Measurements from ENCODE around the gene NCOA7. TPM values are rescaled to one million over a fixed set of nuclear protein-coding genes. Genes with fewer than 3 reads are reported as not detected.

Gene NCOA7
- total RNA-seq, 6 donors from 2014 or later: 33.5 to 75.6 (median 48.9) TPM

DNA sequence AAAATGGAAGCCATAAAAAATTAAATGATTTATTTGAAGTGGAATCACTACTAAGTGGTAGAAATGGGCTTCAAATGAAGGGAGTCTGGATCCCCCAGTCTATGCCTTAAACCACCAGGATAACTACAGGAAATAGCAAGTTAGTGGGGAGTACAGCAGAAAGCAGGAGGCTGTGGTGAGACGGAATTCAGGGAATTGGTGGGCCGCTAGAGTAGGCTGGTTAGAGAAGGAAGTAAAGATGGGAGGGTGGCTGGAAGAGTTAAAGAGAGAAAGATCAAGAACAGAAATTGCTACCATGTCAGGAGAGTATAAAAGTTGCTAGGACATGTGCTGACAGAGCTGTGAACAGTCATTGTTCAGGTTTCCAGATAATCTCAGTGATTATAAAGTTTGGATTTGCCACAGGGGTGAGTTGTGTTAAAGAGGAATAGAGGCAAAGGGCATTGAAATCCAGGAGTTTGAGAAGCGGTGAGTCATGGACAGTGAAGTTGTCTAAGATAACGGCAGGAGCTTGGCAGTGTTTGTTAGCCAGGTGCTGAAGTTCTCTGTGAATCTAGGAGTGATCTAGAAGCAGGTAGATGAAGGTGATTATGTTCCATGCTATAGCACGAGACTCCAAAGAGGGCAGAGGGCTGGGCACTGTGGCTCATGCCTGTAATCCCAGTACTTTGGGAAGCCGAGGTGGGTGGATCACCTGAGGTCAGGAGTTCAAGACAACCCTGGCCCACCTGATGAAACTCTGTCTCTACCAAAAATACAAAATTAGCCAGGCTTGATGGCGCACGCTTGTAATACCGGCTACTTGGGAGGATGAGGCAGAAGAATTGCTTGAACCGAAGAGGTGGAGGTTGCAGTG is 152.1 kb downstream of the NCOA7 start:
- Histone ChIP-seq H3K27me3 (no peaks in the 10 kb centered on the region), H3K36me3 (no peaks in the 10 kb centered on the region), H3K9me3 (no peaks in the 10 kb centered on the region), H3K4me1 (peaks cover 33 to 41% (median 35%) of the 10 kb centered on the region in 4 donors), H3K27ac (peak overlapping the region in 3 of 4 donors; percentile 72 to 83 (median 76)), H3K4me3 (no peak overlapping the region)
- no peak for TF ChIP-seq POLR2A (IDR thresholded peaks at IDR 0.05)
- TF ChIP-seq, protein P1, sequence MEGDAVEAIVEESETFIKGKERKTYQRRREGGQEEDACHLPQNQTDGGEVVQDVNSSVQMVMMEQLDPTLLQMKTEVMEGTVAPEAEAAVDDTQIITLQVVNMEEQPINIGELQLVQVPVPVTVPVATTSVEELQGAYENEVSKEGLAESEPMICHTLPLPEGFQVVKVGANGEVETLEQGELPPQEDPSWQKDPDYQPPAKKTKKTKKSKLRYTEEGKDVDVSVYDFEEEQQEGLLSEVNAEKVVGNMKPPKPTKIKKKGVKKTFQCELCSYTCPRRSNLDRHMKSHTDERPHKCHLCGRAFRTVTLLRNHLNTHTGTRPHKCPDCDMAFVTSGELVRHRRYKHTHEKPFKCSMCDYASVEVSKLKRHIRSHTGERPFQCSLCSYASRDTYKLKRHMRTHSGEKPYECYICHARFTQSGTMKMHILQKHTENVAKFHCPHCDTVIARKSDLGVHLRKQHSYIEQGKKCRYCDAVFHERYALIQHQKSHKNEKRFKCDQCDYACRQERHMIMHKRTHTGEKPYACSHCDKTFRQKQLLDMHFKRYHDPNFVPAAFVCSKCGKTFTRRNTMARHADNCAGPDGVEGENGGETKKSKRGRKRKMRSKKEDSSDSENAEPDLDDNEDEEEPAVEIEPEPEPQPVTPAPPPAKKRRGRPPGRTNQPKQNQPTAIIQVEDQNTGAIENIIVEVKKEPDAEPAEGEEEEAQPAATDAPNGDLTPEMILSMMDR (IDR thresholded peaks at IDR 0.05): no peak
- DNase-seq (no peak), ATAC-seq (ENCODE audit: low FRiP score in 2 of 2) (no peak)
- WGBS, 2 donors: 86 to 90% methylated on average over 10 of the region's 10 CpGs

DNA sequence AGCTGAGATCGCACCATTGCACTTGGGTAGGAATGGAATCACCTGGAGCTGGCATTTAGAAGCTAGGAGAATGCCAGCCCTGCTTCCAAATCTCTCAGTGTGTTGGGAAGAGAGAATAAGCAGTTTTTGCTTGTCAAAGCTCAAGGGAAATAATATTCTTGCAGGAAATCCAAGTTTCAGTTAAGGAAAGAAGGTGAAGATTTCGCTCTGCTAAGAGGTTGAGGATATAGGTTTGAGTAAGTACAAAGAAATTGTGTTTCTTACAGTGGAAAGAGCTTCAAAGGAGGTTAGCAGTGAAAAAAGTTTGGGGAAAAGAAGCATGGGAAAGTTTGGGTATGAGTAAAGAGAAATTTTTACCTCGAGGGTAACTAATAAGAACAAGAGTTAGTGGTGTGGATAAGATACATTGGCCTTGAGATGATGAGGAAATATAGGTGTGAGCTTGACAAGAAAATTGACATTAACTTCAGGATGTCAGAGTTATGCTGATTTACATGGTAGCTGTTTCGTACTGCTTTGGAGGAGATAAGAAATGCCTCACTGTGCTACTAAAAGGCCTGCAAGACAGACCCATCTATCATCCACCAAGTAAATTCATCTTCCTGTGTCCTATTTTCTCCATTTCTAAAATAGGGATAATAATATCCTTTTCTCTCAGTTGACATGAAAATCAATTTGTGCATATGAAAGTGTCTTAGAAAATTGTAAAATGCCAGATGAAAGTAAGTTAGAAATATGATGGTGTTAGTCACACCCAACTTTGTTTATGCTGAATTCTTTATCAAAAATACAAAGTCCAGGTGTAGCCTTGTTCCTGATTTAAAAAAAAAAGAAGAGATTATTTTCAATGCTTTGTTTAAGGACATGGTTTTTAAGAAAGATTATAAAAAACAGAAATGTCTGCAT is 153.0 kb downstream of the NCOA7 start:
- no peaks in the 10 kb centered on the region for H3K9me3 ChIP-seq
- TF ChIP-seq, protein P1 (IDR thresholded peaks at IDR 0.05): no peak
- no peak for TF ChIP-seq POLR2AphosphoS5 (IDR thresholded peaks at IDR 0.05)
- no peak for TF ChIP-seq EP300 (IDR thresholded peaks at IDR 0.05)
- no peak for TF ChIP-seq POLR2A (IDR thresholded peaks at IDR 0.05)
- H3K27me3 ChIP-seq: no peaks in the 10 kb centered on the region
- ATAC-seq (ENCODE audit: low FRiP score in 2 of 2): no peak
- H3K4me1 ChIP-seq: peaks cover 36 to 44% (median 36%) of the 10 kb centered on the region in 4 donors
- peak overlapping the region; percentile 60 to 83 (median 74) for H3K27ac ChIP-seq
- H3K36me3 ChIP-seq: no peaks in the 10 kb centered on the region
- DNase-seq: no peak
- WGBS, 2 donors: 72 to 74% methylated on average over 4 of the region's 4 CpGs
- peak overlapping the region in 1 of 4 donors; percentile 4 for H3K4me3 ChIP-seq

DNA sequence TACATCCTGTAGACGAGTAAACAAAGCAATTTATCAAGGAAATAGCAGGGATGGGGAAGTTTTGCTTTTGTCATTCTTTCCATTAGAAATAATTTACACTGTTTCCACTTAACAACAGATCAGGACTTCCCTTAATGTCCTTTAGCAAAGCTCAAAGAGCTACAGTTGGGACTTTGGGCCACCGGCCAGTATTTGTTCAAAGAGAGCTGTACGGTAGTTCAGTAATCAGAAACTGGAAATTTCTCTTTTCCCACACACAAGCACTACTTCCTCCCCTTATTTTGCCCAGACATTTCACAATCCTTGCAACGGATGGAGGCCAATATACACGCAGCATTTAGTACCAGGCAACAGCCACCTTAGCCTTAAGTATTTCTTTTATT is 153.7 kb downstream of the NCOA7 start:
- Histone ChIP-seq H3K36me3 (no peaks in the 10 kb centered on the region), H3K4me3 (peak overlapping the region in 1 of 4 donors; percentile 4), H3K27ac (peak overlapping the region; percentile 60 to 83 (median 74)), H3K9me3 (no peaks in the 10 kb centered on the region), H3K4me1 (peaks cover 36 to 44% (median 36%) of the 10 kb centered on the region in 4 donors), H3K27me3 (no peaks in the 10 kb centered on the region)
- ATAC-seq (ENCODE audit: low FRiP score in 2 of 2) (peak; percentile 72 to 78), DNase-seq (peak in 1 of 2 donors; percentile 92)
- 1 to 10% methylated on average over 5 of the region's 5 CpGs for WGBS, 2 donors
- TF ChIP-seq EP300 (IDR thresholded peaks at IDR 0.05) (peak; percentile 30 to 97 (median 74)), POLR2A (IDR thresholded peaks at IDR 0.05) (no peak), POLR2AphosphoS5 (IDR thresholded peaks at IDR 0.05) (peak; percentile 40 to 73)
- TF ChIP-seq, protein P1 (IDR thresholded peaks at IDR 0.05): no peak

DNA sequence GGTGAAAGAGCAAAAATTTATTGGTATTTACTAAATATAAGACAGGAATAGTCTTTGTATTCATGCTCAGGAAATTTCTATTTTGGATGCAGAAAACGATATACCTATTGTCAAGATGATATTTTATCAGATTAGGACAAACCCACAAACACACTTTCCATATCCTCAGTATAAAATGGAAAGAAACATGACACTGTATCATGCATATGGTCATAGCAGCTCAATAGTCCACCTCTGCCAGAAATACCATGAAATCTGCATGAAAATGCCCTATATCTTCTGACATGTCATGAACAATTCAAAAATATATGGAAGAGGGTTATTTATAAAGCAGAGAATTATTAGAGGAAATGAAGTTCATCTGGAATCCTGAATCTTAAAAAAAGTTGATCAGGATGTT is 154.1 kb downstream of the NCOA7 start:
- TF ChIP-seq, protein P1 (IDR thresholded peaks at IDR 0.05): no peak
- TF ChIP-seq POLR2A (IDR thresholded peaks at IDR 0.05) (no peak), POLR2AphosphoS5 (IDR thresholded peaks at IDR 0.05) (no peak), EP300 (IDR thresholded peaks at IDR 0.05) (no peak)
- peak overlapping the region; percentile 60 to 83 (median 74) for H3K27ac ChIP-seq
- peaks cover 36 to 44% (median 36%) of the 10 kb centered on the region in 4 donors for H3K4me1 ChIP-seq

More for the DNA sequence above, 154.1 kb downstream of the NCOA7 start:
- WGBS, 2 donors: 31 to 39% methylated on average over 1 of the region's 1 CpG
- H3K4me3 ChIP-seq: peak overlapping the region in 1 of 4 donors; percentile 4
- ATAC-seq (ENCODE audit: low FRiP score in 2 of 2): no peak
- no peaks in the 10 kb centered on the region for H3K9me3 ChIP-seq
- no peaks in the 10 kb centered on the region for H3K36me3 ChIP-seq
- no peaks in the 10 kb centered on the region for H3K27me3 ChIP-seq
- DNase-seq: no peak

All from upper lobe of left lung (tissue), 6 donors.